Measurements from ENCODE around the gene CCDC201. TPM values are rescaled to one million over a fixed set of nuclear protein-coding genes. Genes with fewer than 3 reads are reported as not detected.

Gene CCDC201
- total RNA-seq (2012; rRNA removed) (not detected in 2 replicates), polyA plus RNA-seq (2012; rRNA removed) (not detected in 2 replicates), Bru-seq, nascent RNA (not detected), BruChase-seq, experiment 1, labeled RNA remaining after a 6-hour chase (not detected), BruChase-seq, experiment 2, labeled RNA remaining after a 2-hour chase (not detected)
- not detected in 2 replicates for polyA plus RNA-seq (2012; cell fraction: cytosol; rRNA removed)
- polyA plus RNA-seq (2012; cell fraction: nucleus; rRNA removed; ENCODE audit: low replicate concordance) = not detected in 2 replicates
- long read RNA-seq = 0 reads

- Histone ChIP-seq H2BK15ac (ENCODE audit: low read depth, low read length) (peak within 1 kb of the TSS; percentile 88), H4K91ac (ENCODE audit: insufficient read depth, low read depth, low read length) (peak within 1 kb of the TSS; percentile 91), H3K14ac (replicated peaks; ENCODE audit: low read depth, low read length) (0 out of 2 replicates have a peak within 1 kb of the TSS, but pooled peaks have one; percentile 21), H3K56ac (ENCODE audit: extremely low read depth, insufficient read depth, low read length) (no peak within 1 kb of the TSS), H2AK5ac (ENCODE audit: low read depth, low read length) (peak within 1 kb of the TSS; percentile 87), H2AK9ac (replicated peaks; ENCODE audit: low read depth, low read length, poor library complexity) (no peak within 1 kb of the TSS), H3K9me1 (ENCODE audit: insufficient read depth, low read length) (peaks cover 18% of the 10 kb centered on the region), H4K20me1 (ENCODE audit: insufficient read depth, low read length) (no peaks in the 10 kb centered on the region), H3K36me3 (ENCODE audit: control insufficient read depth, insufficient read depth, low read length) (no peaks in the 10 kb centered on the region), H3K9ac (ENCODE audit: low read depth, low read length) (no peak within 1 kb of the TSS), H2BK5ac (ENCODE audit: low read depth, low read length, poor library complexity, severe bottlenecking) (no peak within 1 kb of the TSS), H4K8ac (ENCODE audit: low read depth in 2 of 2, low read length in 2 of 2) (peak within 1 kb of the TSS in 1 of 2 experiments; percentile 45; a peak in 1 of 4 replicates), H3K4me1 (ENCODE audit: control insufficient read depth, insufficient read depth, low read length) (peaks cover 6% of the 10 kb centered on the region), H4K5ac (ENCODE audit: low read depth, low read length) (no peak within 1 kb of the TSS; the same call in 1 of the 2 replicates), H3K23ac (ENCODE audit: low read depth, low read length) (no peak within 1 kb of the TSS), H2AFZ (replicated peaks; ENCODE audit: low read length, poor library complexity) (peak within 1 kb of the TSS; percentile 72), H3K27me3 (ENCODE audit: control insufficient read depth, insufficient read depth, low read length) (no peaks in the 10 kb centered on the region), H2BK20ac (ENCODE audit: low read depth, low read length) (peak within 1 kb of the TSS; percentile 93), H3K4me3 (ENCODE audit: insufficient read depth, low read depth, low read length) (no peak within 1 kb of the TSS), H3K79me1 (ENCODE audit: low read depth in 1 of 2, low read length in 2 of 2) (no peaks in the 10 kb centered on the region), H2BK120ac (ENCODE audit: low read depth, low read length) (peak within 1 kb of the TSS; percentile 97), H3K4ac (ENCODE audit: low read depth, low read length) (peak within 1 kb of the TSS; percentile 94), H3K27ac (ENCODE audit: insufficient read depth, low read length) (no peak within 1 kb of the TSS), H3K18ac (ENCODE audit: low read depth, low read length) (no peak within 1 kb of the TSS), H3K4me2 (ENCODE audit: low read depth, low read length) (no peak within 1 kb of the TSS), H3K9me3 (ENCODE audit: control insufficient read depth, insufficient read depth, low read length) (no peaks in the 10 kb centered on the region)
- dilution Hi-C loops (cut with HindIII; ENCODE audit: low sequenced_read_pairs, unreplicated experiment) = no loop called here
- ChIA-PET CTCF (no interaction called here), POLR2A (ENCODE audit: unreplicated experiment) (no interaction called here)
- WGBS, 2 experiments (ENCODE audit: extremely low coverage in 2 of 2, insufficient read length in 1 of 2) = no CpG with 5 or more reads among the region's 7 CpGs
- no peak for ATAC-seq (ENCODE audit: low read depth)
- intact Hi-C loops (cut with micrococcal nuclease) = no loop called here
- no peak for DNase-seq
- in situ Hi-C loops (cut with MboI; ENCODE audit: low sequenced_read_pairs) = loop anchor here (25.0 kb wide), 1 partner anchor 211 kb away; no protein-coding TSS in a partner anchor
- no TSS peak for BruUV-seq (replicated peaks)
- TF ChIP-seq BHLHE40 (IDR thresholded peaks at IDR 0.05; ENCODE audit: low read depth, low read length) (no peak), CTCF (conservative IDR thresholded peaks at IDR 0.05; ENCODE audit: low read depth, low read length) (no peak), MXI1 (IDR thresholded peaks at IDR 0.05; ENCODE audit: borderline replicate concordance, low read depth, low read length) (no peak), FOS (IDR thresholded peaks at IDR 0.05; ENCODE audit: low read depth, low read length) (no peak), RAD21 (IDR thresholded peaks at IDR 0.05; ENCODE audit: low read length) (no peak)
- TF ChIP-seq, protein P1, sequence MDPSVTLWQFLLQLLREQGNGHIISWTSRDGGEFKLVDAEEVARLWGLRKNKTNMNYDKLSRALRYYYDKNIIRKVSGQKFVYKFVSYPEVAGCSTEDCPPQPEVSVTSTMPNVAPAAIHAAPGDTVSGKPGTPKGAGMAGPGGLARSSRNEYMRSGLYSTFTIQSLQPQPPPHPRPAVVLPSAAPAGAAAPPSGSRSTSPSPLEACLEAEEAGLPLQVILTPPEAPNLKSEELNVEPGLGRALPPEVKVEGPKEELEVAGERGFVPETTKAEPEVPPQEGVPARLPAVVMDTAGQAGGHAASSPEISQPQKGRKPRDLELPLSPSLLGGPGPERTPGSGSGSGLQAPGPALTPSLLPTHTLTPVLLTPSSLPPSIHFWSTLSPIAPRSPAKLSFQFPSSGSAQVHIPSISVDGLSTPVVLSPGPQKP (IDR thresholded peaks at IDR 0.05; ENCODE audit: borderline replicate concordance, low read depth, low read length) = no peak
These were observed at the start of gene CCDC201 for GRCh38 chr7:45873035-45873354. Gene CCDC201 (minus strand): TSS chr7:45873082. CDS start chr7:45873007, 75 bp downstream.

Measured in IMR-90 (cell line).